ENCODE results near the gene ITGA6. TPM values are rescaled to one million over a fixed set of nuclear protein-coding genes. Genes with fewer than 3 reads are reported as not detected.

Gene ITGA6
- polyA plus RNA-seq, 1 experiment: 14.8 TPM

DNA sequence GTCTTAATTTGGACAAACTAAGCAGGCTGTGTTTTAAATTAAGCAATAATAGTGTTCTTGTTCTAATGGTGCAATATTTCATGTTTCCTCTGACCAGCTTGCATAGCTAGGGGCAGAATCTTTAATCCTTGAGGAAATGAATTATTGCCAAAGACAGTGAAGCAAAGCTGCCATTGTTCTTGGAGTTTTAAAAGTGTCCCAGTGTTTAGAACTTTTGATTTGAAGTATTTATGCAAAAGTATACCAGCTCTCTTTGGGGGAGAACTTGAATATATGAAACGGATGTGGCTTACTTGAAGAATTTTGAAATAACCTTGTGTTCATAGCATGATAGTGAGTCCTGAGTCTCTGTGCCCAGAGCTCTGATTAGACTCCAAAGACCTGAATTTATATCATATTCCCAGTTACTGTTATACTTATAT, 33.4 kb downstream of the ITGA6 start:
- H3K9me3 ChIP-seq (ENCODE audit: control insufficient read depth, insufficient read depth, low read length): no peaks in the 10 kb centered on the region
- ChIA-PET POLR2A (interaction anchor here (0.5 to 2.0 kb wide), 5 partner anchors 19 to 366 kb away, joined by 3 to 8 read pairs (median 5); no protein-coding TSS in a partner anchor), CTCF (interaction anchor here (0.5 to 4.5 kb wide), 36 partner anchors 9 to 757 kb away, joined by 3 to 154 read pairs (median 7); partner anchors contain the start of gene ITGA6)
- no peak overlapping the region for H3K27ac ChIP-seq (ENCODE audit: low read depth, low read length)
- no peak overlapping the region for H3K4me3 ChIP-seq (ENCODE audit: low read depth, low read length)
- TF ChIP-seq, protein P1, sequence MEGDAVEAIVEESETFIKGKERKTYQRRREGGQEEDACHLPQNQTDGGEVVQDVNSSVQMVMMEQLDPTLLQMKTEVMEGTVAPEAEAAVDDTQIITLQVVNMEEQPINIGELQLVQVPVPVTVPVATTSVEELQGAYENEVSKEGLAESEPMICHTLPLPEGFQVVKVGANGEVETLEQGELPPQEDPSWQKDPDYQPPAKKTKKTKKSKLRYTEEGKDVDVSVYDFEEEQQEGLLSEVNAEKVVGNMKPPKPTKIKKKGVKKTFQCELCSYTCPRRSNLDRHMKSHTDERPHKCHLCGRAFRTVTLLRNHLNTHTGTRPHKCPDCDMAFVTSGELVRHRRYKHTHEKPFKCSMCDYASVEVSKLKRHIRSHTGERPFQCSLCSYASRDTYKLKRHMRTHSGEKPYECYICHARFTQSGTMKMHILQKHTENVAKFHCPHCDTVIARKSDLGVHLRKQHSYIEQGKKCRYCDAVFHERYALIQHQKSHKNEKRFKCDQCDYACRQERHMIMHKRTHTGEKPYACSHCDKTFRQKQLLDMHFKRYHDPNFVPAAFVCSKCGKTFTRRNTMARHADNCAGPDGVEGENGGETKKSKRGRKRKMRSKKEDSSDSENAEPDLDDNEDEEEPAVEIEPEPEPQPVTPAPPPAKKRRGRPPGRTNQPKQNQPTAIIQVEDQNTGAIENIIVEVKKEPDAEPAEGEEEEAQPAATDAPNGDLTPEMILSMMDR (IDR thresholded peaks at IDR 0.05; ENCODE audit: low read depth, low read length): no peak
- no peaks in the 10 kb centered on the region for H3K27me3 ChIP-seq (ENCODE audit: control insufficient read depth, insufficient read depth, low read length)
- DNase-seq (ENCODE audit: low read depth, low spot score): no peak

DNA sequence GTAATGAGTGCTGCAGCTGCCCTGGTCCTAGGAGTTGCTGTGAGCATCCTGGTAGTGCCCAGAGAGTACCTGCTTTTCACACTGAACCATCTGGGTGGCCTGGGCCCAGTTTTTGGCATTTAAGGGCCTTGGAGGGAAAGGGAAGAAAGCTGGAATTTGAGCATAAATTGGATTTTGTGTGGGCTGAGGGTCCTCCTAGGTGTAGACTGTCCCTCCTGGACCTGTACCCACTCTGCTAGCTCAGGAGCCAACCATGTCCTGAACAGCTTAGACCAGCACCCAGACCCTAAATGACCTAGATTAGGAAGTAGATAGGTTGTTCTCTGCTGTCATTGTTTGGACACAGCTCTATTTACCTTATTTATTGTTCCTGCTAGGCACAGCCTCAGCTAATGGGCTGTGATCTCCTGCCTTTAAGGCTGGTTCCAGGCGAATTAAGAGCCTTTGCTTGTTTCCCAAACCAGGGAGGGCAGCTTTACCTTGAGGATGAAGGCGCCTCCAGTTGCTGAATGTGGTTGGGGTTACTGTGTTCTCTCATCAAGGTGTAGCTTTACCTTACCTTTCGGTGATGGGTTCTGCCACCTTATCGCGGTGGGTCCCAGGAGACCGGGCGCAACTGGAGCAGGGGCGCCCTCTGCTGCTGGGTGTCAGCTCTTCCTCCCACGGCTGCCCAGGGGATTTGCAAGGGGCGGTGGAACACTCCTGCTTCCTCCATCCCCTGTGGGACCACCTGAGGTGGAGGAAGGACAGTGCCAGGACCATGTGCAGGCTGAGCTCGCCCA, 34.4 kb downstream of the ITGA6 start:
- Histone ChIP-seq H3K27ac (ENCODE audit: low read depth, low read length) (no peak overlapping the region), H3K9me3 (ENCODE audit: control insufficient read depth, insufficient read depth, low read length) (no peaks in the 10 kb centered on the region), H3K27me3 (ENCODE audit: control insufficient read depth, insufficient read depth, low read length) (no peaks in the 10 kb centered on the region), H3K4me3 (ENCODE audit: low read depth, low read length) (no peak overlapping the region)
- TF ChIP-seq, protein P1 (IDR thresholded peaks at IDR 0.05; ENCODE audit: low read depth, low read length): peak; percentile 90
- DNase-seq (ENCODE audit: low read depth, low spot score): no peak
- CTCF ChIA-PET: interaction anchor here (0.6 to 4.5 kb wide), 67 partner anchors 9 to 888 kb away, joined by 3 to 154 read pairs (median 5); partner anchors contain the start of gene ITGA6
- POLR2A ChIA-PET: interaction anchor here (0.6 to 2.0 kb wide), 4 partner anchors 20 to 229 kb away, joined by 4 to 6 read pairs (median 5); no protein-coding TSS in a partner anchor

DNA sequence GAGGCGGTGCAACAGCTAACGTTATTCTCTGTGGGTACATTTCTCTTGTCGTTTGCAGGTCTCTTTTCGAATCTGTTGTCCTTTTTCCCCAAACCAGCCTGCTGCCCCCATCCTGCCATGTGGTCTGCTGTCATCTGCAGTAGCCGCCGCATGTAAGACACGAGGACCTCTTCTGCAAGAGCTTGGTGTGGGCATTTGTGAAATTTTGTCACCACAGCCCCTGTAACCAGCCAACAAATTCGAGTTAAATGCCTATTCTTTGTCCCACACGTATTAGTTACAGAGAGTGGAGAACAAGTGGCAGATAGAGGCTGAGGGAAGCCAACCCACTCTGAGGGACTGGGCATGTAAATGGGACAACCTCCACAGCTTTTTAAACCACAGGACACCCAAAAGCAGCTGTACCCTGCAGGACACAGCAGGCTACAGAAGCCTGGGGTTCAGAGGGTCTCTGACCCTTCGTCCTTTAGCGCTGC, 35.0 kb downstream of the ITGA6 start:
- Histone ChIP-seq H3K9me3 (ENCODE audit: control insufficient read depth, insufficient read depth, low read length) (no peaks in the 10 kb centered on the region), H3K27ac (ENCODE audit: low read depth, low read length) (no peak overlapping the region), H3K4me3 (ENCODE audit: low read depth, low read length) (no peak overlapping the region), H3K27me3 (ENCODE audit: control insufficient read depth, insufficient read depth, low read length) (no peaks in the 10 kb centered on the region)
- ChIA-PET POLR2A (no interaction called here), CTCF (interaction anchor here (0.6 to 4.5 kb wide), 35 partner anchors 10 to 889 kb away, joined by 3 to 154 read pairs (median 8); partner anchors contain the start of gene ITGA6)
- DNase-seq (ENCODE audit: low read depth, low spot score): no peak
- TF ChIP-seq, protein P1 (IDR thresholded peaks at IDR 0.05; ENCODE audit: low read depth, low read length): no peak

DNA sequence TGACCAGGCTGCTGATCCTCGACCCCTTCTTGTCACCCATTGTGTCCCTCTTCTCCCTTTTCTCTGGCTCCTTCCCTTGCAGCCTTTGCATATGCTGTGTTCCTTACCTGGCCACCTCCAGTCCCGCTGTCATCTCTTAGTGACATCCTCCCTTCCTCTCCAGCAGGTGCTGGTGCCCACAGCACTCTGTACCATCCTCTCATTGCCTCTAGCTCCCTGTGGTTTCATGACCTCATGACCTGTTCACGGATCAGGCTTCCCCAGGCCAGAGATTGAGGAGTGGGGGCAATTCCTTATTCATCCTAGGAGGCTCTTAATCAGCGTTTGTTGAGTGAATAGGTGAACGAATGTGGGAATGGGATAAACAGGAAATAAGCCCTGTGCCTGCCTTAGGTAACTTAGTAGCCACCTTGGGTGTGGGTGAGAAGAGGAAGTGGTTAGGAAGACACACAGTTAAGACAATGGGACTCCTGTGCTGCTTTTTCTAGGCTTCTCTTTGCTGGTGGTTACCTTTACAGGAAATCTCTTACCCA, 35.5 kb downstream of the ITGA6 start:
- POLR2A ChIA-PET: no interaction called here
- CTCF ChIA-PET: interaction anchor here (0.6 to 4.5 kb wide), 28 partner anchors 10 to 889 kb away, joined by 3 to 154 read pairs (median 10); partner anchors contain the start of gene ITGA6
- no peaks in the 10 kb centered on the region for H3K9me3 ChIP-seq (ENCODE audit: control insufficient read depth, insufficient read depth, low read length)

More for the DNA sequence above, 35.5 kb downstream of the ITGA6 start:
- Histone ChIP-seq H3K4me3 (ENCODE audit: low read depth, low read length) (no peak overlapping the region), H3K27ac (ENCODE audit: low read depth, low read length) (no peak overlapping the region), H3K27me3 (ENCODE audit: control insufficient read depth, insufficient read depth, low read length) (no peaks in the 10 kb centered on the region)
- TF ChIP-seq, protein P1 (IDR thresholded peaks at IDR 0.05; ENCODE audit: low read depth, low read length): no peak
- no peak for DNase-seq (ENCODE audit: low read depth, low spot score)

Measured in AG04450 (cell line).